CD4-positive, alpha-beta T cell treated with Interleukin-2 at 100 ng/mL for 4 hours (primary cell): ENCODE data around the gene ST8SIA1.

Experiments
- DNase-seq: peaks from one replicate; pipeline ENCODE4 v3.0.0-alpha.2; 2020; ENCODE audit warnings: low spot score

Gene ST8SIA1

GRCh38 chr12:22238211-22238610 lies 96.3 kb downstream of the ST8SIA1 start:
- no peak for DNase-seq

GRCh38 chr12:22234561-22234960 lies 99.9 kb downstream of the ST8SIA1 start:
- no peak for DNase-seq

DNA sequence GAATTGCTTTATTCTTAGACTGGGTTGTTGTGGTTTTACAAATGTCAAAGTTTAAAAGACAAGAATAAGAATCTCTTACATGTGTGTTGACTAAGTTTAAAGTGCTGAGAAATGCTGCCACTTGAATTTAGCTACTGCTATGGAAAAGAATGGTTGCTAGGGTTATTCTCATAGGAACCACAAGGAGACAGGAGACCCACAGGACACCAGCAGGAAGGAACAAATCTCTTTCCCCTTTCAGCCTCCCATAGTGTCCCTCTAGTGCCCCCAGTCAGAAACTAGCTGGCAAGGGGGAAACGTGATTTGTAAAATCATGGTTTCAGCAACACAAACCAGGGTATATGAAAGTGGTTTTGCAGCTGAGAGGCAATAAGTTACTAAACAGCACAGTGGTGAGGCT lies 102.7 kb downstream of the ST8SIA1 start:
- no peak for DNase-seq

- no peak for DNase-seq
Measured at GRCh38 chr12:22231078-22231477, 103.4 kb downstream of the ST8SIA1 start.

DNA sequence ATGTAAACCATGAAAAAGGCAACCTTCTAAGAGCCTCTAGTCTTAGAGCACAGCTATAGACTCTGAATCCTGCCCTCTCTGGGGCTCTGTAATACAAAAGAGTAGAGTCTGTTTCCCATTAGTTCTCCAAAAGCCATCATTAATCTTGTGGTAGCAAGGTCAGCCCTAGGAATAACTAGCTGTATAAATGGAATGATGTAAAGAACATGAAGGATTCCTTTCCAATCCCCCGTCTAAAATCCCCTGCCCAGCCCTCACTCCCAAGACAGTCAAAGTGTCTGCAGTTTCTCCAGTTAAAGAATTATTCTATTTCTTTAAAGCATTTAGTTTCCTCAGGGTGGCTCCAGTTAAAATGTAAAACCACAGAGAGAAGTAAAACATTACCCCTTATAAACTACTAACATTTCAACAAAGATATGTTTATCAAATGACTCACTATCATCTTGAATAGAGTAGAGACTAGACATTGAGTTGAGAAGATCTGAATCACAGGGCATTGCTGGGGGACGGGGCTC lies 104.2 kb downstream of the ST8SIA1 start:
- DNase-seq = no peak

DNA sequence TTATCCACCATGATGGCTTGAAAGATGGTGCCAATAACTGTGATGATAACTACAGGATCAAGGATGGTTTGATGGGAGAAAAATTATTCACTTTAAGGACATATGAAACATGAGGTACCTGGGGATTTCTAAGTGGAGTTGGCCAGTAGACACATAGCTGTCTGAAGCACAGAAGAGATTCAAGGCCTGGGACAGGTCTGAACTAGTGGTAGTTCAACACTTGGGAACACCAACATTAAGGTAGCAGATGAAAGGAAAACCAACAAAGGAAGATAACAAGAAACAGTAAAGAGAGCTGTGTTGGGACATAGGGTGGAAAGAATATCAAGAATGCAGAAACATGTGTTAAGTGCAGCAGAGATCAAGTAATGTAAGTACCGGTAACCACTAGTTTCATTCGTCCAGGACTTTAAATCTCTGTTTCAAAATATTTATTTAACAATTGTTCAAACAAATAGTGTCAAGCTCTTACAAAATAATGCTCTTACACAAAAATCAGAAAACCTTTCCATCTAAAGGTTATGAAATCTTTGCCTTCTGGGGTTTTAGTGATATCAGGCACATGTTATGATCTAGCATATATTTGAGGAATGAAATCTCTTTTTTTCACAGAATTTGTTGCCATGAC lies 104.7 kb downstream of the ST8SIA1 start:
- no peak for DNase-seq

GRCh38 chr12:22228022-22228875 lies 106.3 kb downstream of the ST8SIA1 start:
- no peak for DNase-seq

GRCh38 chr12:22223356-22223755 lies 111.2 kb downstream of the ST8SIA1 start:
- no peak for DNase-seq

- DNase-seq = no peak
Measured at GRCh38 chr12:22217556-22217955, 117.0 kb downstream of the ST8SIA1 start.

DNA sequence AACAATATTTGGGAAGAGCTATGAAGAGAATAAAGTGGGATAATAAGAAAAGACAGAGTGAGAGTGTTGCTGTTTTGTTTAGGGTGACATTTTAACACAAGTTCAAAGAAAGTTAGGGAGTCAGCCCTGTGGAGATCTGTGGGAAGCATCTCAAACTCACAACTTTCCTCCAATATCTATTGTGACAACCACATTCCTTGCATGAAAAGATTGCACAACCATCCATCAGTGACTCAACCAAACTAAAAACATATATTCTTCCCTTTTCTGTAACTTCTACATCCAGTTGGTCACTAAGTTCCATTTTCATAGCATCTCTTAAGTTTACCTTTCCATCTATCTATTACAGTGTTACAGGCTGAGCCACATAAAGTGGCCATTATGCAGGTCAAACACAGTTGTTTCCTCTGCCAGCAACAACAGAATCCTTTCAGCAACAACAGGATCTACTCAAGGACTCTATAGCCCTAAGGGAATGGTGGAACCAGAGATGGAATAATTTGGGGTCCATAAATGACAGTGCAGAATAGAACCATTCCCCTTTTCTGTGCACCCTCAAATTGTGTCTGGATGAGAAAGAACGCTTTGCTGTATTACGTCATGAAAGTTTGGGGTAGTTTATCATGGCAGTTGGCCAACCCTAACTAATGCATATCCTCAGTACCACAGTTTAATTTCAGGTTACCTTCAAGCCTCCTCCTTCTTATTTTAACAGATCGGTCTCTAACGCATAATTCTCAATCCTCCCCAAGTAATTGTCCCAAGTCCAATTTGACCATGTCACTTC lies 118.8 kb downstream of the ST8SIA1 start:
- DNase-seq = no peak

GRCh38 chr12:22211128-22211527 lies 123.4 kb downstream of the ST8SIA1 start:
- no peak for DNase-seq

GRCh38 chr12:22209422-22209821 lies 125.1 kb downstream of the ST8SIA1 start:
- no peak for DNase-seq

DNA sequence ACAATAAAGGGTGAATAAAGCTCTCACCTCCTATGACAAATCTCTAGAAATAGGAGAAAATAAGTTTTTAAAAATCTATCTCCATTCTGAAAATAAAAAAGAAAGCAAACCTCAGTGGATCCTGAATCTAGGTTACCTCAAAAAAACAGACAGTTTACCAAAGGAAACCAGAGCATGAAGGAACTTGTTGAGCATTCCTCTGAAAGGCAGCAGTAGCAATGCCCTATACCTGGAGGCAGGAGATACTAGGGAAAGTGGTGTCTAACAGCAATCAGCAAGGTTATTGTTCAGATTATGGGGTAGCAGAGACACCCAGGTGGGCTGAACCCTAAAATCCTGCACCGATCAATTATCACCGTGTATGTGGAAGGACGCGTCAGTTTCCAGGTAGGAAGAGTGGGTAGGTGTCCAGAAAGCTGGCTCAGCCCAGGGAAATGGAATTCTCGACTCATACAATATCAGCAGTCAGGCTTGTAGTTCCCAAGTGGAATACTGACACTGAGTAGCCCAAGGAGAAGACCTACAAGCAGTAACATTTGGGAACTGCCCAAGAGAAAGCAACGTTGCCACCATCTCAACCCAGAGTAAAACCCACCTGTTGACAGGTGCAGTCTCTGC lies 128.3 kb downstream of the ST8SIA1 start:
- no peak for DNase-seq

DNA sequence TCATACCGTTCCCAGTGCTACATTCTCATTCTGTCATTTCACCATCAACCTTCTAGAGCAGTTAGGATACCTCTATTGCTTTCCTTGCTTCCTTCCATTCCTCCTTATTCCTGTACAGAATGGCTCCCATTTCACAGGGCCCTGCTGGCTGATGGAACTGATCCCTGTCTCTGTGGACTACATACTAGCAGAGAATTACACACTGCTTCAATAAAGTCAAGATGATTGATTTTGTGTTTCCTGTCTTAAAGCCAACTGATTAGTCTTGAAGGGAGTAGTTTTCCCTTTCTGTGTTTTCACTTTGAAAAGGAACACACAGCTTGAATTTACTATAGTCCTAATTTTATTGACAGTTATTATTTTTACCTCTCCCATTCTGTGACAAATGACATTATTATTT lies 130.1 kb downstream of the ST8SIA1 start:
- no peak for DNase-seq

GRCh38 chr12:22202847-22203246 lies 131.7 kb downstream of the ST8SIA1 start:
- DNase-seq = no peak

DNA sequence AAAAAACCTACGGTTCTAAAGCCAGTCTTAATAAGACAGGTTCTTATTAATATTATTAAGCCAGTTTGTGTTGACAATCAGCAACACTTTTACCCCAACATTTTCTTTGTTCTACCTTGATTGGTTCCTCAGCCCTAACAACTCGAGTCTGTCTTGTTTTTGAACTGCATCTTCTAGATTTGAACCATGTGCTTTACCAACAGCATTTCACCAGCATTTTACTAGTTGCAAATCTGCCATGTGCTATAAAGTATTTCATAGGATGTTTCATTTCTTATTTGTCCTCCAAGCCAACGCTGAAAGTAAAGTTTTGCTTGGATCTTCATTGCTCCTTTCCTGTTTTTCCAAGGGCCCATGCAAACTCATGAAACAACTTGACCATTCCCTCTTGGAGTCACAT lies 133.4 kb downstream of the ST8SIA1 start:
- DNase-seq = no peak

- DNase-seq = no peak
Measured at GRCh38 chr12:22196236-22196635, 138.3 kb downstream of the ST8SIA1 start.

DNA sequence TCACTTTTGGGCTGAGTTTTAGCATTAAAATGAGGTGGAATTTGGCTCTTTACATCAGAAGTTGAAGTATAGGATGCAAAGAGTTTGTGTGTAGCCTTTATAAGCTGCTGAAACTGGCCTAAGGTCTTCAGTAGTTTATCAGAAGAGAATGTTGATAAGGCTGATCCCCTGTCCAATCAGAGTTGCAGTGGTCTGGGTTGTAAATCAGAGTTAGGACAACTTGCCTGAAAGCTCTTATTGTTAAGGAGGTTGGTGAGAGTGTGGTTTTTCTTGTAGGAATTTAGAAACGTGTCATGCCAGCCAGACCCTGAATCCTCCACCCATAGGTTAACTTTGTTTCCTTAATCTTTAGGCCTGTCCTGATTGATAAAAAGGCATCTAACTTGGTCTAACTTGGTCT lies 143.5 kb downstream of the ST8SIA1 start:
- no peak for DNase-seq

GRCh38 chr12:22188431-22188830 lies 146.1 kb downstream of the ST8SIA1 start:
- DNase-seq = no peak

- no peak for DNase-seq
Measured at GRCh38 chr12:22180705-22181104, 153.8 kb downstream of the ST8SIA1 start.

DNA sequence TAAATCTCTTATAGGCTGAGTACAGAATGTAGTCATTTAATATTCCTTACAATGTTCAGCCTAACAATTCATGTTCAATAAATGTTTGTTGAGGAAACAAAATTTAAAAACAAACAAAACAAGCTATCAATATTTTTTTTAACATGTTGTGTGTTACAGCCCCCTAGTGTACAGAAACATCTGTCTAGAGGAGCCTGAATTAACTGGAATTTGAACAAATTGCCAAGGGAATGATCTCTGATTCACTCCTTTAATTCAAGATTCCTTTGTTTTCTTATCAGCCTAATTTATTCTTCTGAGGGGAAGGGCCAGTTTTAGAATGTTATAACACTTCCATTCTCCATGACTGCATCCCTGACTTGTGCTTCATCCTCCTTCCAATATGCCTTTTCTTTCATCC lies 161.3 kb downstream of the ST8SIA1 start:
- DNase-seq = no peak

GRCh38 chr12:22172501-22172900 lies 162.0 kb downstream of the ST8SIA1 start:
- no peak for DNase-seq
